Suprapubic skin (tissue), 4 donors: Measurements from ENCODE around the gene PRICKLE3. TPM values are rescaled to one million over a fixed set of nuclear protein-coding genes. Genes with fewer than 3 reads are reported as not detected.
"Not testable (repeated sequence)": the region's sequence is repeated elsewhere in the genome, so short reads cannot be mapped to it uniquely, and the experiment has no call there.

Experiments
- DNase-seq, 2 donors: peaks; one replicate each; pipeline ENCODE4 v3.0.0-alpha.2; 2019; ENCODE audit warnings: low spot score in 2 of 2
- H3K27ac ChIP-seq: fragments of 200-600 bp; sonication (generic); one replicate; pipeline ENCODE4 v1.5.1; 2019
- H3K27me3 ChIP-seq: fragments of 200-600 bp; sonication (generic); one replicate; pipeline ENCODE4 v1.5.1; 2019
- H3K36me3 ChIP-seq: fragments of 200-600 bp; sonication (generic); one replicate; pipeline ENCODE4 v1.5.1; 2019
- H3K4me1 ChIP-seq: fragments of 200-600 bp; sonication (generic); one replicate; pipeline ENCODE4 v1.5.1; 2019
- H3K4me3 ChIP-seq: fragments of 200-600 bp; sonication (generic); one replicate; pipeline ENCODE4 v1.5.1; 2019; ENCODE audit warnings: mild to moderate bottlenecking
- H3K9me3 ChIP-seq: fragments of 200-600 bp; sonication (generic); one replicate; pipeline ENCODE4 v1.5.1; 2019
- EP300 ChIP-seq: sonication (generic); formaldehyde crosslinking; IDR thresholded peaks from one replicate; pipeline ENCODE4 v1.6.1; 2017; ENCODE audit warnings: antibody characterized with exemption
- POLR2A ChIP-seq, 2 donors: fragments of 450-650 bp; IDR thresholded peaks; one replicate each; pipeline ENCODE4 v1.6.1; 2017; ENCODE audit warnings: antibody characterized with exemption in 2 of 2, mild to moderate bottlenecking in 2 of 2, moderate library complexity in 2 of 2
- POLR2AphosphoS5 ChIP-seq, 3 donors: sonication (generic); formaldehyde crosslinking; IDR thresholded peaks; one replicate each; pipeline ENCODE4 v1.6.1; 2017; ENCODE audit warnings: antibody characterized with exemption in 3 of 3
- WGBS: methylation state at CpG from one replicate; pipeline ENCODE4 v1.1.5; 2018; 5-methylcytosine and 5-hydroxymethylcytosine counted together
- total RNA-seq, 4 donors: library from RNA; depleted of rRNA; stranded (reverse); fragments of >200 nt; gene quantifications; one replicate each; pipeline ENCODE4 v1.1.0, GENCODE V29; 2016
- TF ChIP-seq, protein P1 (sequence below), 2 donors: fragments of 200-600 bp in 1 of 2; fragments of 450-650 bp in 1 of 2; sonication (generic) in 1 of 2; IDR thresholded peaks; one replicate each; pipeline ENCODE4 v1.5.1; 2016 to 2019; ENCODE audit warnings: antibody characterized with exemption in 2 of 2, mild to moderate bottlenecking in 1 of 2, moderate library complexity in 1 of 2

The PRICKLE3 gene
- total RNA-seq, 4 donors from 2014 or later = 20.8 to 47.9 (median 31.1) TPM

DNA sequence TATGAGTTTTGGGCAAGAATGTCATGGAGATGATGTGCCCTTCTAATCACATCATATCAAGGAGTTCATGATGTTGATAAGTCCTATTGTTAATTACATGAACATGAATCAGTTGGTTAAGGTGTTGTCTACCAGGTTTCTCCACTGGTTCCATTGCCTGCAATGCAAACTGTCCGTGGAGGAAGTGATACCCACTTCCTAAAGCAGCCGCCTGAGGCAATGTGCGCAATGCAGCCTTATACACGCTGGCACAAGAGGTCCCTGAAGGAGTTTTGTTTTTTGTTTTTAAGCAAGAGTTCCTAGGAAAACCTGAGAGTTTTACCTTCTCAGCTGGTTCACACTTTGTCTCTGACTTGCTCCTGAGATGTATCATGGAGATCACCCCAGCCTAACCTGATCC lies 56.7 kb downstream of the PRICKLE3 start:
- TF ChIP-seq POLR2A (IDR thresholded peaks at IDR 0.05) (no peak), POLR2AphosphoS5 (IDR thresholded peaks at IDR 0.05) (no peak), EP300 (no peak)
- TF ChIP-seq, protein P1, sequence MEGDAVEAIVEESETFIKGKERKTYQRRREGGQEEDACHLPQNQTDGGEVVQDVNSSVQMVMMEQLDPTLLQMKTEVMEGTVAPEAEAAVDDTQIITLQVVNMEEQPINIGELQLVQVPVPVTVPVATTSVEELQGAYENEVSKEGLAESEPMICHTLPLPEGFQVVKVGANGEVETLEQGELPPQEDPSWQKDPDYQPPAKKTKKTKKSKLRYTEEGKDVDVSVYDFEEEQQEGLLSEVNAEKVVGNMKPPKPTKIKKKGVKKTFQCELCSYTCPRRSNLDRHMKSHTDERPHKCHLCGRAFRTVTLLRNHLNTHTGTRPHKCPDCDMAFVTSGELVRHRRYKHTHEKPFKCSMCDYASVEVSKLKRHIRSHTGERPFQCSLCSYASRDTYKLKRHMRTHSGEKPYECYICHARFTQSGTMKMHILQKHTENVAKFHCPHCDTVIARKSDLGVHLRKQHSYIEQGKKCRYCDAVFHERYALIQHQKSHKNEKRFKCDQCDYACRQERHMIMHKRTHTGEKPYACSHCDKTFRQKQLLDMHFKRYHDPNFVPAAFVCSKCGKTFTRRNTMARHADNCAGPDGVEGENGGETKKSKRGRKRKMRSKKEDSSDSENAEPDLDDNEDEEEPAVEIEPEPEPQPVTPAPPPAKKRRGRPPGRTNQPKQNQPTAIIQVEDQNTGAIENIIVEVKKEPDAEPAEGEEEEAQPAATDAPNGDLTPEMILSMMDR (IDR thresholded peaks at IDR 0.05) = no peak
- H3K4me3 ChIP-seq = no peak overlapping the region

GRCh38 chrX:49127742-49128258 lies 58.4 kb downstream of the PRICKLE3 start:
- WGBS = 85% methylated on average over 13 of the region's 13 CpGs

More for the DNA sequence above, 56.7 kb downstream of the PRICKLE3 start:
- Histone ChIP-seq H3K27me3 (no peaks in the 10 kb centered on the region), H3K36me3 (no peaks in the 10 kb centered on the region), H3K27ac (no peak overlapping the region), H3K4me1 (no peaks in the 10 kb centered on the region), H3K9me3 (no peaks in the 10 kb centered on the region)
- DNase-seq = no peak
- WGBS = 76% methylated on average over 4 of the region's 4 CpGs

More at GRCh38 chrX:49127742-49128258, 58.4 kb downstream of the PRICKLE3 start:
- H3K27ac ChIP-seq, H3K36me3 ChIP-seq, H3K4me3 ChIP-seq, DNase-seq, H3K4me1 ChIP-seq, H3K27me3 ChIP-seq, H3K9me3 ChIP-seq: not testable (repeated sequence)

Other genes starting within 250 kb of the PRICKLE3 start
- 10 to 100 TPM; 32.3 to 50.1 (median 46.2) TPM for gene OTUD5, start 228.8 kb downstream of the PRICKLE3 start, total RNA-seq
- gene KCND1, start 214.5 kb downstream of the PRICKLE3 start, total RNA-seq = 1 to 10 TPM in 3 of 4 donors, under 1 TPM in 1; 0.55 to 2.8 (median 1.3) TPM
- 10 to 100 TPM; 26.8 to 67.7 (median 35.2) TPM for gene GRIPAP1, start 184.1 kb downstream of the PRICKLE3 start, total RNA-seq
- gene TFE3, start 143.0 kb downstream of the PRICKLE3 start, total RNA-seq = 10 to 100 TPM; 40.4 to 54.9 (median 50.3) TPM
- gene CCDC120, start 127.4 kb downstream of the PRICKLE3 start, total RNA-seq = 10 to 100 TPM; 36.6 to 43.3 (median 38.1) TPM
- 10 to 100 TPM in 2 of 4 donors, 1 to 10 TPM in 2; 4.6 to 15.6 (median 9.2) TPM for gene PRAF2, start 112.4 kb downstream of the PRICKLE3 start, total RNA-seq
- gene WDR45, start 106.5 kb downstream of the PRICKLE3 start, total RNA-seq = 100 to 1,000 TPM in 1 of 4 donors, 10 to 100 TPM in 3; 65.8 to 122 (median 86.8) TPM
- 10 to 100 TPM; 27.7 to 31.7 (median 28.9) TPM for gene GPKOW, start 62.6 kb downstream of the PRICKLE3 start, total RNA-seq
- gene MAGIX, start 23.6 kb downstream of the PRICKLE3 start, total RNA-seq = 10 to 100 TPM in 2 of 4 donors, 1 to 10 TPM in 2; 4.9 to 14.9 (median 9.0) TPM
- gene PLP2, start 14.5 kb downstream of the PRICKLE3 start, total RNA-seq = 100 to 1,000 TPM; 159 to 250 (median 205) TPM
- 1 to 10 TPM in 2 of 4 donors, under 1 TPM in 1, not detected in 1; 0.30 to 1.6 (median 1.3) TPM for gene SYP, start 13.8 kb upstream of the PRICKLE3 start, total RNA-seq
- under 1 TPM in 3 of 4 donors, not detected in 1; 0.21 to 0.40 (median 0.29) TPM for gene CACNA1F, start 47.0 kb upstream of the PRICKLE3 start, total RNA-seq
- 10 to 100 TPM; 18.1 to 25.0 (median 18.8) TPM for gene CCDC22, start 49.1 kb upstream of the PRICKLE3 start, total RNA-seq
- gene FOXP3, start 78.3 kb upstream of the PRICKLE3 start, total RNA-seq = 1 to 10 TPM in 1 of 4 donors, under 1 TPM in 2, not detected in 1; 0.26 to 1.0 (median 0.62) TPM
- 10 to 100 TPM in 1 of 4 donors, 1 to 10 TPM in 3; 4.8 to 13.3 (median 5.7) TPM for gene PPP1R3F, start 83.4 kb upstream of the PRICKLE3 start, total RNA-seq
- not detected for gene GAGE10, start 117.3 kb upstream of the PRICKLE3 start, total RNA-seq
- gene GAGE12J, start 135.7 kb upstream of the PRICKLE3 start, total RNA-seq = not detected
- gene GAGE13, start 145.2 kb upstream of the PRICKLE3 start, total RNA-seq = not detected